HTERT RPE-1 (cell line): Measurements from ENCODE around the gene SH2B3.
"Not testable (repeated sequence)": the region's sequence is repeated elsewhere in the genome, so short reads cannot be mapped to it uniquely, and the experiment has no call there.

Source experiments
- in situ Hi-C: fragments of 300-500 bp; cut with MboI; formaldehyde crosslinking; loops from 4 replicates; pipeline ENCODE4 v1.14.3; 2020; ENCODE audit warnings: low sequenced_read_pairs

The SH2B3 gene

DNA sequence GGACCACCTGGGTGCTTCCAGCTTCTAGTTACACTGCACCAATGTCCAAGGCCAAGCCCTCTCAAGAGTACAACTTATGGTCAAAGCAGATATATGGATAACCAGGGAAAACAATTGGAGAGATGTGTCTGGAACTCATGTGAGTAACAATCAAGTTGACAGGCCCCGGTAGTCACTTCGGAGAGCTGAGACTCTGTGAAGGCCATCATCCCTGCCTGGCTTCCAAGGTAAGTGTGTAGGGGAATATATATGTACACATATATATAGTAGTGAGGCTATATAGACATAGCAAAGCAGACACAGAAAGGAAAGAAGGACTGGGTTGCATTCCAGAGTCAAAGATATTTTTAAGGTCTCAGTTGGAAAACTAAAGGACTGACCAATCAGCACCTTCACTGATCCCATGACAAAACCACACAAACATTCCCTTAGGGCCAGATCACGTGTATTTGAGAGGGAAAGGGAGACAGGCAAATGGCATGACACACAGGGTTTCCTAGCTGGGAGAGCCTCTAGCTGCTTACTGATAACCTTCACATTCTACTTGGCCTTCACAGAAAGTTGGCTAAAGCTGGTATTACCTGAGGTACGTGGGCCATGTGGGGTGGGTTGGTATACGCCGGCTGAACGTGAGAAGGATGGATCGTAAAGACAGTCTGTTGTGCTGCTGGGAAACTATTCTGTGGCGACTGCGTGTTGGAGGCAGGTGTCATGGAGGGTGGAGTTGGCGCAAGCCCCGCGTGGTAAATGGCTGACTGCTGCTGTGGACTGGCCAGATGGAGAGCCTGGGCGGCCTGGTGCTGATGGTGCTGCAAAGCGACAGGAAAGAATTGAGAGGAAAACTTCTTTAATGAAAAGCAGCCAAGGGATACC is 50.0 kb downstream of the SH2B3 start:
- in situ Hi-C loops, result no loop called here

DNA sequence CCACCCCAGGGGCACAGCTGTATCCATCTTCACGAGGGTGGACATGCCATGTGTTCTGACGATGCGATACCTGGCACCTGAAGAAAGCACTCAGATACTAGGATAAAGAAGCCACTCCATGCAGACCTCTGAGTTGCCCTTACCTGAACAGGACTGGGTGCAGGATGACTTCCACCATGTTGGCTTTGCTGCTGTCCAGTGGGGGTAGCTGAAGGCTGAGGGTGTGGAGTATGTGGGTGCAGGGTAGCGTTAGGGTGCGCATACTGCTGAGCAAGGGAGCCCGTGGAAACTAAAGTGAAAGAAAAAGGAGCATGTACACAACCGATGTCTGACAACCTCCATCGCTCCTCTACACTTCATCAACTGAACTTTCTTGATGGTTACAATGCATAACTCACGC is 51.3 kb downstream of the SH2B3 start:
- in situ Hi-C loops, result no loop called here

DNA sequence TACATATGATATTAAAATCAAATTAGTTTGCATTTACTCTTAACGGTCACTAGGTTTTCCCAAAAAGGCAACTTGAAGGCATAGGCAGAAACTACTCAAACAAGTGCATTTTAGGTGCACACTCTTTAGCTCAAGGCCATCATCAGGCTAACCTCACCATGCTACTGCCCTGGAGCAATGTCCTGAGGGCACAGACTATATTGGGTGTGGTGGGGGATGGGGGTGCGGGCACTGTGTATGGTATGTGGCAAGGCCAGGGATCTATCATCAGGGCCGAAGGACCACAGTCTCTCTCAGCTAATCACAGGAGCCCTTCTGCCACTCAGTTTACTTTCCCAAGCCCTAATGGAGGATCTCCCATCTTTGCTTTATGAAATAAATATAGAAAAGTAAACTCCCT is 51.9 kb downstream of the SH2B3 start:
- in situ Hi-C loops, result no loop called here

DNA sequence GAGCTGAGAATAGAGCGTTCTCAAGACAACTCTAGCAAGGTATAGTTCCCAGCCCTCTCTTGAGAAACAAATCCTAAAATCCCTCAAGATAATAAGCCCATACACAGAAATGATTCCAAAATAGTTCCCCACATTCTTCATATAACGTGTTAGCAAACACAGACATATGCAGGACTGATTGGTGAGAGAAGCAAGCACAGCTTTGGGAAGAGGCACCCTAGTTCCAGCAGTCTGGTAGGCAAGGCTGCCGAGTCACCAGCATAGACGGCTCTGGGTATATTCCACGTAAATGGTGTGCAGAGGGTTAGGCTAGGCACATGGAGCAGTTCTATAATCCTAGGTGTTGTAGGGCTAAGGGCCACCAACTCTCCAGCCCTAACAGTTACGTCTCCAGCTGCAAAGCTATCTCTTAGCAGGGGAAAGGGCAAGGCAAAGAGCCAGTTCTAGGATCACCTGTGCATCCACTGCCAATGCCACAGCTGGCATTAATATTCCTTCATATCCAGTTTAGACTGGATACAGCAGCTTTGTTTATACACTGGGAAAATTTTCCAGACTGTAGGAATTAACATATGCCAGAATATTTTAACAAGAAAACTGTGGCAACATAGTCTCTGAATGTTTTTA is 52.9 kb downstream of the SH2B3 start:
- in situ Hi-C loops, result no loop called here

- in situ Hi-C loops, result not testable (repeated sequence)
Observed at GRCh38 chr12:111460111-111460510, 54.4 kb downstream of the SH2B3 start.

GRCh38 chr12:111462210-111462769 is 56.6 kb downstream of the SH2B3 start:
- in situ Hi-C loops, result no loop called here

- in situ Hi-C loops, result no loop called here
Observed at GRCh38 chr12:111467092-111467856, 61.6 kb downstream of the SH2B3 start.

DNA sequence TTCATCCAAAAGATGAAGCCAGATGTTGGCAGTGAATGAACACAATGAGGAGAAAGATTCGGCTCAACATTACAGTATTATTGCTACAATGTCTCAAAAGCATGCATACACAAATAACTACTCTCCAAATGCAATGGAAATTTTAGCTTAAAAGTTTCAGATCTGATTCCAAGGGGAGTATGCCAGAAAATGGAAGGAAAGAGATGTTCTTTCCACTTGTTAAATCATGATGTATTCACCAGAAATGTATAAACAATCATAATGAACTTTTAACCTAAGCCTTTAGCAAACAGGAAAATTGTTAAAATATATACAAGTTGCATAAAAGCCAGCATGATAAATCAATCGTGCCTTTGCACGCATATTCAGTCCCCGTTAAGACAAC is 62.1 kb downstream of the SH2B3 start:
- in situ Hi-C loops, result no loop called here

DNA sequence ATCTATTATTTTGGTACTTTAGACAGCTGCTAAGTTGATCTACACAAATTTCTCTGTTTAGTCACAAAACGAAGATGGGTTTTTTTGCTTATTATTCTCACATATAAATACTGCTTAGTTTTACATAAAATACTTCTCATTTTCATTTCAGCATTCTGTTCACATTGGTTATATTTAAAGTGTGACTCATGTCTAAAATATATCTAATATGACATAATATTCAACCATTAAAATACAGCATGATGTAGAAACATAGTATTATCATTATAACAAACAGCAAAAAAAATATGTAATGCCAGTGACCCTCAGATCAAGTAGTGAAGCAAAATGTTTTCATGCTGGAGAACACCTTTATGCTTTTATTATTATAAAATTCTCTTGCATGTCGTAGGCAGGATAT is 63.7 kb downstream of the SH2B3 start:
- in situ Hi-C loops, result no loop called here

DNA sequence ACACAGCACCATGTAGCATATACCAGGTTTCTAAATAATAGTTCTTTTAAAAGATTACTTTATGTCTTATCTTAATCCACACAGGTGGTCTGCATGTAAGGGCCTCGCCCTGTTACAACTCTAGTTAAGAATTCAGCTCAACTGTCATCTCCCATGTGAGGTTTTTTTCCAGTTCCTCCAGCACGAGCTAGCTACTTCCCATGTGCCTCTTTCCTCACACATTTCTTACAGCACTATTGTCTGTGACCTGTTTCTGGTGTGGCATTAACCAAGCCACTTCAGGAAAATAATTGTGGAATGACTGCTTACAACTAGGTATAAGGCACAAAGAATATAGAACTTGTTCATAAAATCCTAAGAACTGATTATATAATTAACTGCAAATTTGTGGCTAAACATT is 65.5 kb downstream of the SH2B3 start:
- in situ Hi-C loops, result no loop called here

DNA sequence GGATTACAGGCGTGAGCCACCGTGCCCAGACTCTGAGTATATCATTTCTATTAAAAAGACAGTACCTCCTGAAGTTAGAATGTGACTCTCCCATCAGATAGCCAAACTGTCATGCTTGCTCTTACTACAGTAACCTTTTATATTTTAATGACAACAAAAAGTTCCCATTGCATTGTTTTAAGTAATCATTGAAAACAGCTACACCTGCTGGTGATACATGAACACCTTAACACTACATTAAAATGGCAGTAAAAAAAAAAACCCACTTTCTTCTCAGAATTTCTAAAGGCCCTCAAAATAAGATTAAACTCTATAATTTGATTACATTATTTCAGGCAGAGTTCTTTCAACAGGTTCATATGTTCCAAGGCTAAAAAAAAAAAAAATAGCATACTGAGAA is 76.7 kb downstream of the SH2B3 start:
- in situ Hi-C loops, result no loop called here

GRCh38 chr12:111488271-111488670 is 82.5 kb downstream of the SH2B3 start:
- in situ Hi-C loops, result no loop called here

DNA sequence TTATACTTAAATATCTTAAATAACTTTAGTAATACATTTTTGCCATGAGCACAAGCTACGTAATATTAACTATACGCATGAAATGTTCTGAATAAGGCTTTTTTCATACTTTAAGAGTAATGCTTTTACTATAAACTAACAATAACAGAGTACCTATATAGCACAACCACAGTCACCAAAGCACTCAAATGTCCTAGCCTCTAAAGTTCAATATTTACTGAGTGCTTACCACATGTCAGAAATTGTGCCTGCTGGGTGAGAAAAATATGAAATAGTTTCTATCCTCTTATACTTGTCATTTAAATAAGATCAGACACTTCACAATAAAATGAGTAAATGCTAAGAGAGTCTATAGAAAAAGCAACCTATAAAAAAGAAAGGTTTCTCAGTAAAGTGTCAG is 83.1 kb downstream of the SH2B3 start:
- in situ Hi-C loops, result no loop called here

GRCh38 chr12:111492979-111493378 is 87.3 kb downstream of the SH2B3 start:
- in situ Hi-C loops, result not testable (repeated sequence)

DNA sequence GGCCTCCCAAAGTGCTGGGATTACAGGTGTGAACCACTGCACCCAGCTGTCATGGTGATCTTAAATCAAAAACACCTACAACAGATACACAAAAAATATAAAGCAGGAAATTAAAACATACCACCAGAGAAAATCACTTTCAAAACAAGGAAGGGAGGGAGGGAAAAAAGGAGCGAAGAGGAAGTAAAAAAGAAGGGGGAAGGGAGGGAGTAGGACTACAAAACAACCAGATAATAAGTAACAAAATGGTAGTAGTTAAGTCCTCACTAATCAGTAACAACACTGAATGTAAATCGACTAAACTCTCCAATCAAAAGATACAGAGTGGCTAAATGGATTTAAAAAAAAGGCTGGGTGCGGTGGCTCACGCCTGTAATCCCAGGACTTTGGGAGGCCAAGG is 89.0 kb downstream of the SH2B3 start:
- in situ Hi-C loops, result no loop called here
